Stimulated activated CD8-positive, alpha-beta memory T cell treated with anti-CD3 and anti-CD28 coated beads, Interleukin-12 subunit alpha, Interleukin-12 subunit beta, amount 100 ng/mL, for 1 hour (primary cell): Measurements from ENCODE around the gene MYL4.
A peak's percentile ranks its signal among the peaks of the same experiment; 100 is the strongest.
"Not testable (repeated sequence)": the region's sequence is repeated elsewhere in the genome, so short reads cannot be mapped to it uniquely, and the experiment has no call there.

Experiments used
- DNase-seq: peaks from one replicate; pipeline ENCODE4 v3.0.0-alpha.2; 2020; ENCODE audit warnings: low read depth

Gene MYL4

GRCh38 chr17:47243737-47244598 is 34.8 kb downstream of the MYL4 start:
- no peak for DNase-seq

- DNase-seq = no peak
These were observed 35.5 kb downstream of the MYL4 start for GRCh38 chr17:47244697-47245096.

- DNase-seq = no peak
These were observed 37.0 kb downstream of the MYL4 start for GRCh38 chr17:47246120-47246519.

- DNase-seq = no peak
These were observed 41.7 kb downstream of the MYL4 start for GRCh38 chr17:47250855-47251254.

GRCh38 chr17:47251421-47251940 is 42.3 kb downstream of the MYL4 start:
- DNase-seq = no peak

- no peak for DNase-seq
These were observed 43.1 kb downstream of the MYL4 start for GRCh38 chr17:47252209-47252608.

- no peak for DNase-seq
These were observed 43.8 kb downstream of the MYL4 start for GRCh38 chr17:47252766-47253512.

GRCh38 chr17:47253541-47254402 is 44.6 kb downstream of the MYL4 start, which contains the start of gene ITGB3:
ITGB3 (plus strand) TSS chr17:47253827; CDS start chr17:47253862, 35 bp downstream.
- peak; percentile 36 for DNase-seq

GRCh38 chr17:47254403-47254943 is 45.3 kb downstream of the MYL4 start:
- DNase-seq = no peak

- no peak for DNase-seq
These were observed 48.6 kb downstream of the MYL4 start for GRCh38 chr17:47257651-47258339.

GRCh38 chr17:47262586-47262985 is 53.4 kb downstream of the MYL4 start:
- DNase-seq = no peak

- DNase-seq = no peak
These were observed 55.0 kb downstream of the MYL4 start for GRCh38 chr17:47264166-47264565.

GRCh38 chr17:47265983-47266541 is 56.9 kb downstream of the MYL4 start:
- DNase-seq = no peak

- DNase-seq = no peak
These were observed 57.6 kb downstream of the MYL4 start for GRCh38 chr17:47266782-47267181.

- no peak for DNase-seq
These were observed 58.2 kb downstream of the MYL4 start for GRCh38 chr17:47267354-47267828.

GRCh38 chr17:47268964-47269363 is 59.8 kb downstream of the MYL4 start:
- not testable (repeated sequence) for DNase-seq

GRCh38 chr17:47269561-47270280 is 60.6 kb downstream of the MYL4 start:
- not testable (repeated sequence) for DNase-seq

- DNase-seq = no peak
These were observed 62.0 kb downstream of the MYL4 start for GRCh38 chr17:47270946-47271705.

GRCh38 chr17:47272491-47272890 is 63.3 kb downstream of the MYL4 start:
- no peak for DNase-seq
